ENCODE results near the gene PIK3CD. TPM values are rescaled to one million over a fixed set of nuclear protein-coding genes. Genes with fewer than 3 reads are reported as not detected.
A peak's percentile ranks its signal among the peaks of the same experiment; 100 is the strongest.
"Not testable (repeated sequence)": the region's sequence is repeated elsewhere in the genome, so short reads cannot be mapped to it uniquely, and the experiment has no call there.

The PIK3CD gene
- total and polyA plus RNA-seq, 5 experiments from 2014 or later = 56.8 to 343 (median 166) TPM

DNA sequence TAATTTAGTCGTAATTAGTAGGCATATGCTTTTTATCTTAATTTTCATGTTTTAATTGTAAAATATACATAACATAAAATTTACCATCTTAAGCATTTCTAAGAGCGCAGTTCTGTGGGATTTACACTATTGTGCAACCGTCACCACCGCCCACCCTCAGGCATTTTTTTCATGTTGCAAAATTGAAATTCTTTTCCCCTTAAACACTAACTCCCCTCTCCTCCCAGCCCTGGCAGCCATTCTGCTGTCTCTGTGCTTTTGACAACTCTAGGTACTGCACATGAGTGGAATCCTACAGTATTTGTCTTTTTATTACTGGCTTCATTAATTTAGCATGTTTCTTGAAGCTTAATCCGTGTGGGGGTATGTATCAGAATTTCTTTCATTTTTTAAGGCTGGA, 7.8 kb downstream of the PIK3CD start:
- Mint-ChIP-seq H3K36me3 (peaks cover 0 to 58% (median 4%) of the 10 kb centered on the region in 3 donors), H3K4me3 (peak overlapping the region in 9 of 10 donors; percentile 29 to 95 (median 67))

DNA sequence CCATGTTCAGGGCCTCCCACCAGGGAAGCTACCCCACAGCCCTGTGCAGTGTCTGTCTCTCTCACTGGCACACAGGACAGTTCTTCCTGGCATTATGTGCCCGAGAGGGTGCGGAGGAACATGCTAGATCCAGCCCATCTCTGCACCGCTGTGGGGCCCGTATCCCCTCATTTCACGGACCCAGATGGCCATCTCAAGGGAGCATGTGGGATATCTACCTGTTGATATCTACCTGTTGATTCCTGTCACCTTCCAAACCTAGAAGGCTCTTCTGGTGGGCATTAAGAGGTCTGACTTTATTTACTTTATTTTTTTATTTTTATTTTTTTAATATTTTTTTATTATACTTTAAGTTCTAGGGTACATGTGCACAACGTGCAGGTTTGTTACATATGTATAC, 11.7 kb downstream of the PIK3CD start:
- Mint-ChIP-seq H3K4me3 (peak overlapping the region in 5 of 10 donors; percentile 10 to 64 (median 50)), H3K9me3 (no peaks in the 10 kb centered on the region), H3K27me3 (no peaks in the 10 kb centered on the region), H3K36me3 (peaks cover 0 to 85% (median 7%) of the 10 kb centered on the region in 3 donors), H3K27ac (peak overlapping the region in 9 of 10 donors; percentile 43 to 98 (median 81)), H3K4me1 (peaks cover 26 to 83% (median 71%) of the 10 kb centered on the region in 4 donors)
- DNase-seq = no peak
- POLR2A ChIA-PET = interaction anchor here (0.7 to 46.7 kb wide), 5 partner anchors 7 to 49 kb away, joined by 4 to 1921 read pairs (median 284); partner anchors contain the start of gene PIK3CD
- ATAC-seq = no peak

More for the DNA sequence above, 7.8 kb downstream of the PIK3CD start:
- H3K27ac Mint-ChIP-seq = peak overlapping the region; percentile 71 to 98 (median 86)
- no peaks in the 10 kb centered on the region for H3K9me3 Mint-ChIP-seq
- peaks cover 35 to 93% (median 84%) of the 10 kb centered on the region in 4 donors for H3K4me1 Mint-ChIP-seq
- ATAC-seq (no peak), DNase-seq (no peak)
- POLR2A ChIA-PET = interaction anchor here (13.4 to 46.7 kb wide), 4 partner anchors 13 to 53 kb away, joined by 284 to 1921 read pairs (median 557); no protein-coding TSS in a partner anchor
- no peaks in the 10 kb centered on the region for H3K27me3 Mint-ChIP-seq

DNA sequence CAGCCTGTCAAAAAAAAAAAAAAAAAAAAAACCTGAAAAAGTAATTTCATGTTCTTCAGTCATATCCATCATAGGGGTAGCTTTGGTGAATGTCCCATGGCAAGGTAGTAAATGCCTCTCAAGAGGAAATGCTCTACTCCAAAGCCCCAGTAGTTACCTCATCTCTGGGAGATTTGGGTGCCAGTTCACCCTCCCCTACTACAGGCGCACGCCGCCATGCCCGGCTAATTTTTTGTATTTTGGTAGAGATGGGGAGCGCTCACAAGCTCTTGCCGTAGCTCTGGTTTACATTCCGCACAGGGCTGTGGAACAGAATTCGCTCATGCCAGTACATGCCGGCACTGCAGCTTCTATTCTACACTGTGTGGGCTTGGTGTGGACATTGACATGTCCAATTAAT, 13.7 kb downstream of the PIK3CD start:
- Mint-ChIP-seq H3K9me3 (no peaks in the 10 kb centered on the region), H3K36me3 (peaks cover 0 to 94% (median 9%) of the 10 kb centered on the region in 3 donors), H3K4me3 (peak overlapping the region in 8 of 10 donors; percentile 26 to 74 (median 58)), H3K4me1 (peaks cover 25 to 80% (median 73%) of the 10 kb centered on the region in 4 donors), H3K27me3 (no peaks in the 10 kb centered on the region), H3K27ac (peak overlapping the region; percentile 71 to 89 (median 85))
- DNase-seq = no peak
- POLR2A ChIA-PET = interaction anchor here (0.6 to 46.7 kb wide), 8 partner anchors 9 to 106 kb away, joined by 3 to 1921 read pairs (median 8); partner anchors contain the start of gene PIK3CD
- peak; percentile 39 to 53 for ATAC-seq

DNA sequence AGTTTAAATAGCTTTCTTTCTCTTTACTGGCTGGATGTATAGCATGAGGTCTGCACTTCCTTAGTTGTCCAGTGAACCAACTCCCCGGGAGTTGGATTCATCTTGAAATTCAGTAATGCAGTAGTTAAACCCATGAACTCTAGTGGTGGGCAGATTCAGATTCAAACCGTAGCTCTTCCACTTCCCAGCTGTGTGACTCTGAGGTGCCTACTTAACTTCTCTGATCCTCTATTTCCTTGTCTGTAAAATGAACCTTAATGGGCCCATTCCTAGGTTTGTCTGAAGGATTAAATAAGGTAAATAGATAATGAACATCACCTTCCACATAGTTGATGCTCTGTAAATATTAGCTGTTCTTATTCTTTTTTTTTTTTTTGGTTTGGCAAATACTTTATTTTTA, 16.5 kb downstream of the PIK3CD start:
- Mint-ChIP-seq H3K4me3 (peak overlapping the region in 8 of 10 donors; percentile 16 to 54 (median 36)), H3K36me3 (peaks cover 0 to 93% (median 4%) of the 10 kb centered on the region in 3 donors), H3K27ac (peak overlapping the region in 9 of 10 donors; percentile 24 to 83 (median 73)), H3K4me1 (peaks cover 28 to 81% (median 75%) of the 10 kb centered on the region in 4 donors), H3K27me3 (no peaks in the 10 kb centered on the region), H3K9me3 (no peaks in the 10 kb centered on the region)
- no peak for DNase-seq
- POLR2A ChIA-PET = interaction anchor here (0.6 to 46.7 kb wide), 7 partner anchors 12 to 201 kb away, joined by 4 to 1921 read pairs (median 18); partner anchors contain the start of gene PIK3CD
- ATAC-seq = no peak

DNA sequence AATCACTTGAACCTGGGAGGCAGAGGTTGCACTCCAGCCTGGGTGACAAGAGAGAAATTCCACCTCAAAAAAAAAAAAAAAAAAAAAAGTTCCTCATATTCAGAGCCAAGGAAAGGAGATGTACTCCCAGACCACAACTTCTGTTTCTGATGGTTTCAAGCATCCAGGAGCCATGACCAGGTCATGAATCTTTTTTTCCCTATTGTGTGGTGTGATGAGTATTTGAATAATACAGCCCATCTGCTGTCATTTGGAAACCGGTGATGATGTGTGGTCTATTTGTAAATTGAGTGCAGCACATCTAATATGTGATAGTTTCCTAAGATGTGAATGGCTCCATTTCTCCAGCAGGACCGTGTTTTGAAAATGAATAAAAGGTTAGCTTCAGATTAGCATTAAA, 18.6 kb downstream of the PIK3CD start:
- Mint-ChIP-seq H3K9me3 (no peaks in the 10 kb centered on the region), H3K27ac (peak overlapping the region in 8 of 10 donors; percentile 46 to 85 (median 73)), H3K27me3 (no peaks in the 10 kb centered on the region), H3K36me3 (peaks cover 0 to 95% (median 4%) of the 10 kb centered on the region in 3 donors), H3K4me3 (peak overlapping the region in 8 of 10 donors; percentile 1 to 63 (median 32)), H3K4me1 (peaks cover 29 to 84% (median 77%) of the 10 kb centered on the region in 4 donors)
- no peak for ATAC-seq
- POLR2A ChIA-PET = interaction anchor here (0.6 to 46.7 kb wide), 5 partner anchors 14 to 52 kb away, joined by 3 to 1921 read pairs (median 20); partner anchors contain the start of gene PIK3CD
- DNase-seq = no peak

DNA sequence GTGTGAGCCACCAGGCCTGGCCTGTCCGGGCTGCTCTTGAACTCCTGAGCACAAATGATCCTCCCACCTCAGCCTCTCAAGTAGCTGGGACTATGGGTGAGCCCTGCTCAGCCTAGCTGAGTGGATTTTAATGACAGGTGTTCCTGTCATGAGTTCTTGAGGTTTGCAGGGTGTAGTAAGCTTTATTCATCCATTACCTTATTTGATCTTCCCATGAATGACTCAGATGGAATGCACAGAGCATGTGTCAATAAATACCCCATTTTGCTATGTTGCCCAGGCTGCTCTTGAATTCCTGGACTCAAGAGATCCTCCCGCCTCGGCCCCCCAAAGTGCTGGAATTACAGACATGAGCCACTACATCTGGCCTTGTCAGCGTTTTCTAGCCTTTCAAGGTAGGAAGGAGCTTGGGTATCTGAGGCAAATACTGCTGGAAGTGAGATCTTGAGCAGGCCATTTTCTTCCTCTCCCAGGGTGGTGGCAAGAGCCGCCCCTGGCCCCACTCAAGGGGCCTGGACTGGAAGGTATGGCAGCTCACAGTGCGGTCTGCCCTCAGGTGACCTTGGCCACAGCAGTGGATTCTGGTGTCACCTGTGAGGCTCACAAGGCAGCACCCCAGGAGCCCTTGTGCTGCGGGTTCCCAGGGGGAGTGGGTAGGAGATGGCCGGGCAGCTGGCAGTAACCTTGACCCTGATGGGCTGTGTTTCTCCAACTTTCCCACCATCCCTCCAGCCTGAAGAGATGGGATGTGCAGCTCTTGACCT, 20.0 kb downstream of the PIK3CD start:
- Mint-ChIP-seq H3K36me3 (peaks cover 0 to 93% (median 4%) of the 10 kb centered on the region in 3 donors), H3K9me3 (no peaks in the 10 kb centered on the region)
- DNase-seq = peak in 1 of 10 donors; percentile 23

DNA sequence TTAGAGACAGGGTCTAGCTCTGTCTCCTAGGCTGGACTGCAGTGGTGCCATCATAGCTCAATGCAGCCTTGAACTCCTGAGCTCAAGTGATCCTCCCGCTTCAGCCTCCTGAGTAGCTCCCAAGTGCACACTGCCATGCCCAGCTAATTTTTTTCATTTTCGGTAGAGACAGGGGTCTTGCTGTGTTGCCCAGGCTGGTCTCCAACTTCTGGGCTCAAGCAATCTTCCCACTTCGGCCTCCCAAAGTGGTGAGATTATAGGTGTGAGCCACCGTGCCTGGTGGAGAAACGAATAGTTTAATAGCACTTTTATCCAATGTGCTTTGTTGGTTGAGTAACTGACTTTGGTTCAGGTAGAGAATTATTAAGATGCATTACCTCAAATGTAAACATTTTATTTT, 20.9 kb downstream of the PIK3CD start:
- Mint-ChIP-seq H3K27ac (peak overlapping the region; percentile 37 to 85 (median 80)), H3K4me3 (peak overlapping the region in 5 of 10 donors; percentile 4 to 53 (median 36)), H3K36me3 (peaks cover 3 to 92% (median 7%) of the 10 kb centered on the region in 3 donors), H3K9me3 (no peaks in the 10 kb centered on the region), H3K27me3 (no peaks in the 10 kb centered on the region), H3K4me1 (peaks cover 38 to 90% (median 82%) of the 10 kb centered on the region in 4 donors)
- ATAC-seq (no peak), DNase-seq (no peak)
- POLR2A ChIA-PET = interaction anchor here (0.6 to 46.7 kb wide), 7 partner anchors 9 to 44 kb away, joined by 3 to 1921 read pairs (median 5); partner anchors contain the start of gene PIK3CD

More for the DNA sequence above, 20.0 kb downstream of the PIK3CD start:
- Mint-ChIP-seq H3K27me3 (no peaks in the 10 kb centered on the region), H3K4me1 (peaks cover 32 to 87% (median 77%) of the 10 kb centered on the region in 4 donors), H3K4me3 (peak overlapping the region in 9 of 10 donors; percentile 24 to 64 (median 45)), H3K27ac (peak overlapping the region; percentile 70 to 90 (median 81))
- ATAC-seq = peak; percentile 45 to 55
- POLR2A ChIA-PET = interaction anchor here (0.8 to 46.7 kb wide), 8 partner anchors 10 to 45 kb away, joined by 3 to 1921 read pairs (median 7); partner anchors contain the start of gene PIK3CD

DNA sequence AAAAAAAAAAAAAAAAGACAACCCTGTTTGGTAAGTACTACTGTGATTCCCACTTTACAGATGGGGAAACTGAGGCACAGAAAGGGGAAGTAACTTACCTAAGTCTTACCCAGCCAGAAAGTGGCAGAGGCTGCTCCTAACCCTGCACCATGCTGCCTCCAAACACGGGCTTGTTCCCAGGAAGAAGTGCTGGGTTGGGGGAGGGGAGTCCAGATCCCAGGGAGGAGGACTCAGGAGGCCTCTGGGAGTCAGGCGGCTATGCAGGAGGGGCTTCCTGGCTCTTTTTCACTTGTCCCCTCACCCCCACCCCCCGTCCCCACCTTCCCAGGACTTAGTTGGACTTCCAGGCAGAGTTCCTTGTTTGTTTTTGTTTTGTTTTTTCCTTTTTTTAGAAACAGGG, 23.9 kb downstream of the PIK3CD start:
- Mint-ChIP-seq H3K27me3 (no peaks in the 10 kb centered on the region), H3K27ac (peak overlapping the region in 8 of 10 donors; percentile 59 to 94 (median 85)), H3K36me3 (peaks cover 3 to 86% (median 8%) of the 10 kb centered on the region in 3 donors), H3K4me3 (peak overlapping the region in 3 of 10 donors; percentile 61 to 68 (median 68)), H3K9me3 (no peaks in the 10 kb centered on the region), H3K4me1 (peaks cover 37 to 89% (median 83%) of the 10 kb centered on the region in 4 donors)
- ATAC-seq (no peak), DNase-seq (no peak)
- POLR2A ChIA-PET = interaction anchor here (0.9 to 46.7 kb wide), 6 partner anchors 8 to 41 kb away, joined by 5 to 1921 read pairs (median 7); partner anchors contain the start of gene PIK3CD

DNA sequence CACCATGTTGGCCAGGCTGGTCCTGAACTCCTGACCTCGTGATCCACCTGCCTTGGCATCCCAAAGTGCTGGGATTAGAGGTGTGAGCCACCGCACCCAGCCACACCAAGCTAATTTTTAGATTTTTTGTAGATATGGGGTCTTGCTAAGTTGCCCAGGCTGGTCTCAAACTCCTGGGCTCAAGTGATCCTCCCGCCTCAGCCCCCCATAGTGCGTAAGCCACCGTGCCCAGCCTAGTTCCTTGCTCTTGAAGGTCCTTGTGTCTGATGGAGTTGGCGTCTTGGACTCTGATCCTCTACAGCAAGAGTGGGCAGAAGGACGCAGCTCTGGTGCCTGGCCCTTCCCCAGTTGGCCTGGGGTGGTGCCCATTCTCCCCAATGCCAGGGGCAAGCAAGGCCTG, 24.6 kb downstream of the PIK3CD start:
- peaks cover 3 to 85% (median 10%) of the 10 kb centered on the region in 3 donors for H3K36me3 Mint-ChIP-seq
- peaks cover 40 to 87% (median 84%) of the 10 kb centered on the region in 4 donors for H3K4me1 Mint-ChIP-seq
- ATAC-seq, H3K9me3 Mint-ChIP-seq, H3K27me3 Mint-ChIP-seq: not testable (repeated sequence)
- peak overlapping the region in 9 of 10 donors; percentile 36 to 84 (median 58) for H3K4me3 Mint-ChIP-seq
- H3K27ac Mint-ChIP-seq = peak overlapping the region; percentile 77 to 94 (median 90)
- POLR2A ChIA-PET = interaction anchor here (0.8 to 46.7 kb wide), 7 partner anchors 9 to 49 kb away, joined by 5 to 1921 read pairs (median 8); partner anchors contain the start of gene PIK3CD
- DNase-seq = peak in 1 of 10 donors; percentile 18

DNA sequence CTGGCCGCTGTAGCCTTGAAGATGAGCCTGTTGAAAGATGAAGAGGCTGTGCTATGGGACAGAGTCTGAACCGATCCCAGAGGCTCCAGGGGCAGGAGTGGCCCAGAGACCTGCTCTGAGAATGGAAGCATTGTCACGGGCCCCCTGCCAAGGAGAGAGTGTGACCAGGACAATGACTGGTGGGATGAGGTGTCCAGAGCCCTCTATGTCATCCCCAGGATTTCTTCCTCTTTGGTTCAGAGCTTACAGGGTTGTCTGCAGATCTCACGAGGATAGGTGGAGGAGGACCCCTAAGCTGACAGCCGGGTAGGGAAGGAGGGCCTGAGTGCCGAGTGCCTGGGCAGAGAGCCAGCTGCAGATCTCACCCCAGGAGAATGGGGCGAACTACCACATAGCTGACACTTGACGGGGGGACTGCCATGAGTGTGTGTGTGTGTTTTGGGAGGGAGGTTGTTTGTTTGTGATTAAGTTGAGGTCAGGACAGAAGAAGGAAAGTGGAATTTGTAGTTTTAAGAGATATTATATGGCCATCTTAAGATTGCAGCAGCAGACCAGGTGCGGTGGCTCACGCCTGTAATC, 25.4 kb downstream of the PIK3CD start:
- POLR2A ChIA-PET = interaction anchor here (0.7 to 46.7 kb wide), 6 partner anchors 9 to 145 kb away, joined by 3 to 1921 read pairs (median 145); partner anchors contain the start of gene PIK3CD
- H3K36me3 Mint-ChIP-seq = peaks cover 3 to 85% (median 10%) of the 10 kb centered on the region in 3 donors
- H3K27me3 Mint-ChIP-seq = no peaks in the 10 kb centered on the region
- H3K27ac Mint-ChIP-seq = peak overlapping the region; percentile 84 to 94 (median 90)
- peak overlapping the region; percentile 4 to 84 (median 62) for H3K4me3 Mint-ChIP-seq
- ATAC-seq (peak; percentile 38 to 44), DNase-seq (peak in 1 of 10 donors; percentile 31)
- no peaks in the 10 kb centered on the region for H3K9me3 Mint-ChIP-seq
- H3K4me1 Mint-ChIP-seq = peaks cover 39 to 89% (median 83%) of the 10 kb centered on the region in 4 donors

DNA sequence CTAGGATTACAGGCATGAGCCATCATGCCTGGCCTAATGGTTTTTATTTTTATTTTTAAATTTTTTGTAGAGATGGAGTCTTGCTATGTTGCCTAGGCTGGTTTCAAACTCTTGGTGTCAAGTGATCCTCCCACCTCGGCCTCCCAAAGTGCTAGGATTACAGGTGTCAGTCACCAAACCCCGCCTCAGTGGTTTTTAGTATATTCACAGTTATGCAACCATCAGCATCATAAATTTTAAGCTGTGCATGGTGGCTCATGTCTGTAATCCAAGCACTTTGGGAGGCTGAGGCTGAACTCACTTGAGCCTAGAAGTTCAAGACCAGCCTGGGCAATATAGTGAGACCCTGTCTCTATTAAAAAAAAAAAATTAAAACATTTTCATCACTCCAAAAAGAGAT, 28.6 kb downstream of the PIK3CD start:
- no peaks in the 10 kb centered on the region for H3K9me3 Mint-ChIP-seq
- DNase-seq = no peak
- H3K27me3 Mint-ChIP-seq = no peaks in the 10 kb centered on the region
- peaks cover 3 to 70% (median 7%) of the 10 kb centered on the region in 3 donors for H3K36me3 Mint-ChIP-seq
- POLR2A ChIA-PET = interaction anchor here (1.4 to 46.7 kb wide), 8 partner anchors 10 to 46 kb away, joined by 3 to 1921 read pairs (median 12); partner anchors contain the start of gene PIK3CD
- H3K4me3 Mint-ChIP-seq = peak overlapping the region in 2 of 10 donors; percentile 10 to 55
- peak overlapping the region in 6 of 10 donors; percentile 53 to 92 (median 84) for H3K27ac Mint-ChIP-seq
- ATAC-seq = no peak
- peaks cover 40 to 88% (median 78%) of the 10 kb centered on the region in 4 donors for H3K4me1 Mint-ChIP-seq

Measured in naive thymus-derived CD8-positive, alpha-beta T cell (primary cell).